Measurements from ENCODE around the gene GTPBP8.

The GTPBP8 gene

DNA sequence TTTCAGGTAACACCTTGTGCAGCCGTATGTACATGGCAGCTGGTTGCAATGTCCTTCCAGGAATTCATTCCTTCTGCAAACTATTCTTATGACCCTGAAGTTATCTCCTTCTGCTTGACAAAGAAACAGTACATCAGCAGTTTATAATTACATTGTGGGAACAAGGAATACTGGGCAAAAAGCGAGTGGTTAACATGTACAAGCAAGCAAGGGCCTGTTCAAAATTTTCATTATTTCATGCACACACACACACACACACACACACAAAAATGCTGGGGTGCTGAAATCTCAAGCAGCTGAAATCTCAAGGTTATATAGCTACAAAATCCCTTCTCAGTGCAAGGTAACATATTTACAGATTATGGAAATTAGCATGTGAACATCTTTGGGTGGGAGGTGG, 30.7 kb downstream of the GTPBP8 start:
- TF ChIP-seq, protein P1, sequence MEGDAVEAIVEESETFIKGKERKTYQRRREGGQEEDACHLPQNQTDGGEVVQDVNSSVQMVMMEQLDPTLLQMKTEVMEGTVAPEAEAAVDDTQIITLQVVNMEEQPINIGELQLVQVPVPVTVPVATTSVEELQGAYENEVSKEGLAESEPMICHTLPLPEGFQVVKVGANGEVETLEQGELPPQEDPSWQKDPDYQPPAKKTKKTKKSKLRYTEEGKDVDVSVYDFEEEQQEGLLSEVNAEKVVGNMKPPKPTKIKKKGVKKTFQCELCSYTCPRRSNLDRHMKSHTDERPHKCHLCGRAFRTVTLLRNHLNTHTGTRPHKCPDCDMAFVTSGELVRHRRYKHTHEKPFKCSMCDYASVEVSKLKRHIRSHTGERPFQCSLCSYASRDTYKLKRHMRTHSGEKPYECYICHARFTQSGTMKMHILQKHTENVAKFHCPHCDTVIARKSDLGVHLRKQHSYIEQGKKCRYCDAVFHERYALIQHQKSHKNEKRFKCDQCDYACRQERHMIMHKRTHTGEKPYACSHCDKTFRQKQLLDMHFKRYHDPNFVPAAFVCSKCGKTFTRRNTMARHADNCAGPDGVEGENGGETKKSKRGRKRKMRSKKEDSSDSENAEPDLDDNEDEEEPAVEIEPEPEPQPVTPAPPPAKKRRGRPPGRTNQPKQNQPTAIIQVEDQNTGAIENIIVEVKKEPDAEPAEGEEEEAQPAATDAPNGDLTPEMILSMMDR (IDR thresholded peaks at IDR 0.05; ENCODE audit: borderline replicate concordance, control extremely low read depth, extremely low read depth, insufficient read depth, missing control alignments) = no peak
- in situ Hi-C loops (cut with MboI; ENCODE audit: low sequenced_read_pairs, unreplicated experiment) = no loop called here
- DNase-seq (ENCODE audit: low spot score) = no peak

DNA sequence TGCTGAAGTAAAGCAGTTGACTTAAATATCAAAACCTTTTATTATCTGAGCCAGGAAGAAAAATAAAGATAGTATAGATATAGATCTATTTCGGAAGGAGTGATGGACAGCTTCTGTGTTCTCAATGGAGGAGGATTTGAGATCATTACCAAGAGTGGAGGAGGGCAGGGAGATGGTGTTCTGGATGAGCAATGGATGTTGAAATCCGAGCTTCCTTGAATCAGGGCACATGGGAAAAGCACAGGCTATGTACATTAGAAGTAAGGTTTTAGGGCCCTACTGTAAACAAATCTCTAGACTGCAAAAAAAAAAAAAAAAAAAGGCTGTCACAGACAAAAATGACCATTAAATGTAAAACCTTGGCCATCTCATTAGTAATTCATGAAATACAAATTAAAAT, 43.2 kb downstream of the GTPBP8 start:
- in situ Hi-C loops (cut with MboI; ENCODE audit: low sequenced_read_pairs, unreplicated experiment) = loop anchor here (25.0 kb wide), 1 partner anchor 528 kb away; no protein-coding TSS in a partner anchor
- no peak for DNase-seq (ENCODE audit: low spot score)
- TF ChIP-seq, protein P1 (IDR thresholded peaks at IDR 0.05; ENCODE audit: borderline replicate concordance, control extremely low read depth, extremely low read depth, insufficient read depth, missing control alignments) = no peak

DNA sequence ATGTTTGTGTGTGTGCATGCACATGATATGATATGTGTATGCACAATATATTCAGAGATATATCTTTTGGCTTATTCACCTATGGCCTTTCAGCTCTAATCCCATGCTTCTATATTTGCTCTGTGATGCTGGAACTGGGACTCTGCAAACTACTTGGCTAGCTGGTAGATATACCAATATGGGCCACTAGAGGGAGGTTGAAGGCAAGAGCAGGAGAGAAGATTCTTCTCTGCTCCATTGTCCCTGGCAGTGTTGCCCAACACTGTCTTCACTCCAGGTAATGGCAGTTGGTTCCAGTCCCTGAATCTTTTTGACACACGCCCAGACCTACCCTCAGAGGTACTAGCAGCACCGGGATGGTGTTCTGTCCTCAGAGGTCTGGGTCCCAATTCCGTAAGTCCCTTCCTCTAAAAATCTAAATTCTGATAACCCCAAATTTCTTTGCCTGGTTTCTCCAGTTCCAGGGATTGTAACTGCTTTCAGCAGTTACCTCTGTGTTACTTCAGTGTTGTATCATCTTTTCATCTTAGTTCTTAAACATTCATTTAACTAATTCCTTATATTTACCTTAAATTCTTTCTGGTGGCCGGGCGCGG, 44.7 kb downstream of the GTPBP8 start:
- DNase-seq (ENCODE audit: low spot score) = peak; percentile 58
- TF ChIP-seq, protein P1 (IDR thresholded peaks at IDR 0.05; ENCODE audit: borderline replicate concordance, control extremely low read depth, extremely low read depth, insufficient read depth, missing control alignments) = peak; percentile 68
- in situ Hi-C loops (cut with MboI; ENCODE audit: low sequenced_read_pairs, unreplicated experiment) = loop anchor here (25.0 kb wide), 1 partner anchor 527 kb away; no protein-coding TSS in a partner anchor

DNA sequence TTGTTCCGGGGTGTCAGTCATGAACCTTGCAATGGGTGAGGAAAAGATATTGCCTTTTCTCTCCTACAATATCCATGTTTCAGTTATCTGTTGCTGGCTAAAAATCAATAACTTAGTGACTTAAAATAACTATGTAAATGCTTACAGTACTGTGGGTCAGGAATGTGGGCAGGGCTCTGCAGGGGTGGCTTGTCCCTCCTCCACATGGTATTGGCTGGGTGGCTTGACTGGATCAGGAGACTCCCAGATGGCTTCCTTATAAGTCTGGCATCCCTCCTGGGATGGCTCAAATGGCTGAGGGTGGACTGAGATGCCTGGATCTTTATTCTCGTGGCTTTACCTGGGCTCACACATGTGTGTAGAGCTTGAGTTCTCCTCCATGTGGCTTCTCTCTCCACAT, 47.5 kb downstream of the GTPBP8 start:
- DNase-seq (ENCODE audit: low spot score) = no peak
- TF ChIP-seq, protein P1 (IDR thresholded peaks at IDR 0.05; ENCODE audit: borderline replicate concordance, control extremely low read depth, extremely low read depth, insufficient read depth, missing control alignments) = no peak
- in situ Hi-C loops (cut with MboI; ENCODE audit: low sequenced_read_pairs, unreplicated experiment) = loop anchor here (25.0 kb wide), 1 partner anchor 524 kb away; no protein-coding TSS in a partner anchor

DNA sequence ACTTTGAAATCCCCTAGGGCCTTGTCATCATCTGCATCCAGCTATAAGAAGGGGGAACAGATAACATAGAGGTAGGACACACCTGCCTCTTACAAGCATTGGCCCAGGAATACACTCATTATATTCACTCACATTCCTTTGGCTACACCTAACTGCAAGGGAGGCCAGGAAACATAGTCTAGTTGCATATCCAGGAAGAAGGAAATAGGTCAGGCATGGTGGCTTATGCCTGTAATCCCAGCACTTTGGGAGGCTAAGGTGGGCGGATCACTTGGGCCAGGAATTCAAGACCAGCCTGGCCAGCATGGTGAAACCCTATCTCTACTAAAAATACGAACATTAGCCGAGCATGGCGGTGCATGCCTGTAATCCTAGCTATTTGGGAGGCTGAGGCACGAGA, 48.8 kb downstream of the GTPBP8 start:
- in situ Hi-C loops (cut with MboI; ENCODE audit: low sequenced_read_pairs, unreplicated experiment) = loop anchor here (25.0 kb wide), 1 partner anchor 523 kb away; no protein-coding TSS in a partner anchor

DNA sequence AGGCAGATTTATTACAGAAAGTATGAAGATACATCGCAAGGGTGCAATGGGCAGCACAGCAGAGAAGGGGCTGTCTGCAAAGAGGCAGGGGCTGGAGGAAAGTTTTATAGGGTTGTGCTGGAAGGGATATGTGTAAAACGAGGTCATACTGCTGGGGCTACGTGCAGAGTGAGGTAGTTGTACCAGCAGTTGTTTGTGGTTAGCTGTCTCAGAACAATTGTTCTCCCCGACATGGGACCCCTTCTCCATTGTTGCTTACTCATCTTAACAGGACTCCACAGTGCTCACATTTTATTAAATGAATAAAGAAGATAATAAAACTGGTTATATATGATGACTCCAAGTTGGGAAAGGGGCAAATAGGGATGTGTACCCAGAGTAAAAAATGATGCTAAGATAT, 49.4 kb downstream of the GTPBP8 start:
- TF ChIP-seq, protein P1 (IDR thresholded peaks at IDR 0.05; ENCODE audit: borderline replicate concordance, control extremely low read depth, extremely low read depth, insufficient read depth, missing control alignments) = no peak
- no peak for DNase-seq (ENCODE audit: low spot score)
- in situ Hi-C loops (cut with MboI; ENCODE audit: low sequenced_read_pairs, unreplicated experiment) = loop anchor here (25.0 kb wide), 1 partner anchor 522 kb away; no protein-coding TSS in a partner anchor

More for the DNA sequence above, 48.8 kb downstream of the GTPBP8 start:
- no peak for DNase-seq (ENCODE audit: low spot score)
- TF ChIP-seq, protein P1 (IDR thresholded peaks at IDR 0.05; ENCODE audit: borderline replicate concordance, control extremely low read depth, extremely low read depth, insufficient read depth, missing control alignments) = no peak
